ENCODE data around the gene SEL1L3.

GRCh38 chr4:25830548-25830947 lies 32.2 kb downstream of the SEL1L3 start:
- TF ChIP-seq REST (IDR thresholded peaks at IDR 0.05) (no peak), YY1 (IDR thresholded peaks at IDR 0.05) (no peak), SP1 (IDR thresholded peaks at IDR 0.05) (no peak), EGR1 (IDR thresholded peaks at IDR 0.05; ENCODE audit: low read depth in 2 of 2) (no peak), GABPA (IDR thresholded peaks at IDR 0.05 in 1 of 2, conservative IDR thresholded peaks at IDR 0.05 in 1 of 2) (no peak)
- TF ChIP-seq, protein P1, sequence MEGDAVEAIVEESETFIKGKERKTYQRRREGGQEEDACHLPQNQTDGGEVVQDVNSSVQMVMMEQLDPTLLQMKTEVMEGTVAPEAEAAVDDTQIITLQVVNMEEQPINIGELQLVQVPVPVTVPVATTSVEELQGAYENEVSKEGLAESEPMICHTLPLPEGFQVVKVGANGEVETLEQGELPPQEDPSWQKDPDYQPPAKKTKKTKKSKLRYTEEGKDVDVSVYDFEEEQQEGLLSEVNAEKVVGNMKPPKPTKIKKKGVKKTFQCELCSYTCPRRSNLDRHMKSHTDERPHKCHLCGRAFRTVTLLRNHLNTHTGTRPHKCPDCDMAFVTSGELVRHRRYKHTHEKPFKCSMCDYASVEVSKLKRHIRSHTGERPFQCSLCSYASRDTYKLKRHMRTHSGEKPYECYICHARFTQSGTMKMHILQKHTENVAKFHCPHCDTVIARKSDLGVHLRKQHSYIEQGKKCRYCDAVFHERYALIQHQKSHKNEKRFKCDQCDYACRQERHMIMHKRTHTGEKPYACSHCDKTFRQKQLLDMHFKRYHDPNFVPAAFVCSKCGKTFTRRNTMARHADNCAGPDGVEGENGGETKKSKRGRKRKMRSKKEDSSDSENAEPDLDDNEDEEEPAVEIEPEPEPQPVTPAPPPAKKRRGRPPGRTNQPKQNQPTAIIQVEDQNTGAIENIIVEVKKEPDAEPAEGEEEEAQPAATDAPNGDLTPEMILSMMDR (IDR thresholded peaks at IDR 0.05; ENCODE audit: low read depth, low read length, missing input control), result no peak
